HepG2 (cell line): ENCODE results near the gene RRP9. TPM values are rescaled to one million over a fixed set of nuclear protein-coding genes. Genes with fewer than 3 reads are reported as not detected.

Experiments used
- DMAP1 ChIP-seq: IDR thresholded peaks from 2 replicates; pipeline ENCODE4 v1.6.1; 2016
- EED ChIP-seq: sonication (generic); formaldehyde crosslinking; IDR thresholded peaks from 2 replicates; pipeline ENCODE4 v1.5.0; 2020; ENCODE audit warnings: mild to moderate bottlenecking, missing genetic modification reagents
- FOSL1 ChIP-seq: sonication (generic); formaldehyde crosslinking; IDR thresholded peaks from 2 replicates; pipeline ENCODE4 v1.9.0; 2021; ENCODE audit warnings: missing genetic modification reagents, borderline replicate concordance
- GMEB2 ChIP-seq: IDR thresholded peaks from 2 replicates; pipeline ENCODE4 v1.6.1; 2016; ENCODE audit warnings: missing biosample characterization, missing genetic modification reagents, low read depth
- MLLT10 ChIP-seq: sonication (generic); formaldehyde crosslinking; IDR thresholded peaks from 2 replicates; pipeline ENCODE4 v1.4.0; 2020; ENCODE audit warnings: missing genetic modification reagents
- NFYB ChIP-seq: sonication (generic); formaldehyde crosslinking; IDR thresholded peaks from 2 replicates; pipeline ENCODE4 v1.4.0; 2020; ENCODE audit warnings: missing genetic modification reagents
- SMAD1 ChIP-seq: sonication (generic); formaldehyde crosslinking; IDR thresholded peaks from 2 replicates; pipeline ENCODE4 v1.4.0; 2020; ENCODE audit warnings: missing genetic modification reagents, low read depth, mild to moderate bottlenecking, borderline replicate concordance
- ZBTB2 ChIP-seq: sonication (generic); formaldehyde crosslinking; IDR thresholded peaks from 2 replicates; pipeline ENCODE4 v1.8.0; 2022; ENCODE audit warnings: low read depth, missing genetic modification reagents
- ZBTB3 ChIP-seq: sonication (generic); formaldehyde crosslinking; IDR thresholded peaks from 2 replicates; pipeline ENCODE4 v1.4.0; 2020; ENCODE audit warnings: low read depth, mild to moderate bottlenecking, moderate library complexity, missing genetic modification reagents, borderline replicate concordance
- ZNF367 ChIP-seq: sonication (generic); formaldehyde crosslinking; IDR thresholded peaks from 2 replicates; pipeline ENCODE4 v1.4.0; 2020; ENCODE audit warnings: missing genetic modification reagents, borderline replicate concordance
- ZNF501 ChIP-seq: sonication (generic); formaldehyde crosslinking; IDR thresholded peaks from 2 replicates; pipeline ENCODE4 v1.5.1; 2020; ENCODE audit warnings: mild to moderate bottlenecking, moderate library complexity, missing genetic modification reagents
- ZNF549 ChIP-seq: sonication (generic); formaldehyde crosslinking; IDR thresholded peaks from 2 replicates; pipeline ENCODE4 v1.5.0; 2020; ENCODE audit warnings: missing genetic modification reagents
- ZNF687 ChIP-seq: sonication (generic); formaldehyde crosslinking; IDR thresholded peaks from 2 replicates; pipeline ENCODE4 v1.5.1; 2020; ENCODE audit warnings: mild to moderate bottlenecking, missing genetic modification reagents, moderate library complexity
- ZNF709 ChIP-seq: sonication (generic); formaldehyde crosslinking; IDR thresholded peaks from 2 replicates; pipeline ENCODE4 v1.5.0; 2020; ENCODE audit warnings: mild to moderate bottlenecking, missing genetic modification reagents
- ZNF768 ChIP-seq: sonication (generic); formaldehyde crosslinking; IDR thresholded peaks from 2 replicates; pipeline ENCODE4 v1.4.0; 2020; ENCODE audit warnings: missing genetic modification reagents
- ZNF800 ChIP-seq: sonication (generic); formaldehyde crosslinking; IDR thresholded peaks from 2 replicates; pipeline ENCODE4 v1.4.0; 2020; ENCODE audit warnings: missing genetic modification reagents
- polyA plus RNA-seq, 8 experiments: library from polyadenylated mRNA; depleted of rRNA in 3 of 8; stranded (reverse) in 7 of 8; unstranded in 1 of 8; fragments of >200 nt; fragmentation: Illumina TruSeq in 4 of 8; extraction: Trizol in 4 of 8; gene quantifications; 2 replicates each; pipeline versions ENCODE4 v1.2.1 to v1.2.3, GENCODE V29; 2011 to 2016; ENCODE audit warnings: low read depth in 4 of 8, missing spikeins in 1 of 8, mixed read lengths in 1 of 8; ENCODE audit not compliant: insufficient read depth in 1 of 8
- total RNA-seq, 5 experiments: library from RNA; depleted of rRNA; stranded (reverse); fragments of >200 nt; fragmentation: Illumina TruSeq; extraction: Trizol; gene quantifications; 2 replicates each; pipeline ENCODE4 v1.2.3, GENCODE V29; 2016; ENCODE audit warnings: low read depth in 1 of 5
- TF ChIP-seq, protein P1 (sequence below): sonication (generic); formaldehyde crosslinking; conservative IDR thresholded peaks from 2 replicates; pipeline ENCODE4 v1.8.1; 2023; ENCODE audit warnings: missing genetic modification reagents
- TF ChIP-seq, protein P2 (sequence below): sonication (generic); formaldehyde crosslinking; IDR thresholded peaks from 2 replicates; pipeline ENCODE4 v1.4.0; 2020; ENCODE audit warnings: mild to moderate bottlenecking, missing genetic modification reagents

The RRP9 gene
- total and polyA plus RNA-seq, 2 of the 13 experiments (the other 11 are each of a cell fraction or from before 2014, with no cell fraction given) = 14.8 to 44.0 TPM

DNA sequence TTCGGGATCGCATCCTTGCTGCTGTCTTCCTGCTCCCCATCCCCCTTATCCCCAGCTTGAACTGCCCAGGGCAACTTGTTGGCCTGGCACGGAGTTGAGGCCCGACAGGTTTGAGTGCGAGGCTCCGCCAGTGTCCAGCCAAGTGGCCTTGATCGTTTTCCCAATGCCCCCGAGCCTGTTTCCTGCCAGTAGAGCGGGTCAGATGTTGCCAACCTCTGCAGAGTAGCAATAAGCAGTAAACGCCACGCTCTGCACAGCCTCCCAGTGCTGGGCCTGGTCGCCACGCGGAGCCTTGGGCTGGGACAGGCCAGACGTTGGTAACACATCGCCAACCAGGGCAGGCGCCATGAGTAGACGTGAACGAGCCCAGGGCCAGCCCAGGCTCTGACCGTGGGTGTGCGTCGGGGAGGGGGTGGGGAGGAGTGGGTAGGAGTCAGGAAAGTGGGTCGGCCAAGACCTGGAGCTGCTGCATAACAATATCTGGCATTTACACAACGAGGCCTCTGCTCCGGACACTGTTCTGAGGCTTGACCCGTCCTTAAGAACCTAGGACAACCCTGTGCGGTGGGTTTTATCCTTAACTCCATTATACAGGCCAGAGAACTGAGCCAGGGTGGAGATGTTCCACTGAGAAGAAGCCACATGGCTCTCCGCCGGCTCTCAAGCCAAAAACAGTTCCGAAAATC lies 32.7 kb upstream of the RRP9 start (continued):
- no peak for TF ChIP-seq NFYB
- TF ChIP-seq ZNF501 = peak; percentile 32; the same call in 1 of the 2 replicates
- no peak for TF ChIP-seq ZNF768 (CRISPR knock-in tag)
- TF ChIP-seq ZNF367 (CRISPR knock-in tag) = 0 out of 2 replicates have a peak, but pooled peaks have one; percentile 39
- no peak for TF ChIP-seq SMAD1 (CRISPR knock-in tag)
- TF ChIP-seq, protein P1, sequence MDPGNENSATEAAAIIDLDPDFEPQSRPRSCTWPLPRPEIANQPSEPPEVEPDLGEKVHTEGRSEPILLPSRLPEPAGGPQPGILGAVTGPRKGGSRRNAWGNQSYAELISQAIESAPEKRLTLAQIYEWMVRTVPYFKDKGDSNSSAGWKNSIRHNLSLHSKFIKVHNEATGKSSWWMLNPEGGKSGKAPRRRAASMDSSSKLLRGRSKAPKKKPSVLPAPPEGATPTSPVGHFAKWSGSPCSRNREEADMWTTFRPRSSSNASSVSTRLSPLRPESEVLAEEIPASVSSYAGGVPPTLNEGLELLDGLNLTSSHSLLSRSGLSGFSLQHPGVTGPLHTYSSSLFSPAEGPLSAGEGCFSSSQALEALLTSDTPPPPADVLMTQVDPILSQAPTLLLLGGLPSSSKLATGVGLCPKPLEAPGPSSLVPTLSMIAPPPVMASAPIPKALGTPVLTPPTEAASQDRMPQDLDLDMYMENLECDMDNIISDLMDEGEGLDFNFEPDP (CRISPR knock-in tag) = peak; percentile 60; the same call in 1 of the 2 replicates
- no peak for TF ChIP-seq ZNF709
- no peak for TF ChIP-seq MLLT10
- 0 out of 2 replicates have a peak, but pooled peaks have one; percentile 4 for TF ChIP-seq ZBTB2 (CRISPR knock-in tag)
- TF ChIP-seq FOSL1 (CRISPR knock-in tag) = no peak
- TF ChIP-seq ZNF800 = peak; percentile 29; the same call in 1 of the 2 replicates
- no peak for TF ChIP-seq DMAP1
- peak; percentile 50; the same call in 1 of the 2 replicates for TF ChIP-seq ZNF687
- TF ChIP-seq GMEB2 (CRISPR knock-in tag) = no peak
- TF ChIP-seq, protein P2, sequence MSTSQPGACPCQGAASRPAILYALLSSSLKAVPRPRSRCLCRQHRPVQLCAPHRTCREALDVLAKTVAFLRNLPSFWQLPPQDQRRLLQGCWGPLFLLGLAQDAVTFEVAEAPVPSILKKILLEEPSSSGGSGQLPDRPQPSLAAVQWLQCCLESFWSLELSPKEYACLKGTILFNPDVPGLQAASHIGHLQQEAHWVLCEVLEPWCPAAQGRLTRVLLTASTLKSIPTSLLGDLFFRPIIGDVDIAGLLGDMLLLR (CRISPR knock-in tag) = peak; percentile 7; the same call in 1 of the 2 replicates
- TF ChIP-seq ZNF549 (CRISPR knock-in tag) = no peak
- TF ChIP-seq ZBTB3 (CRISPR knock-in tag) = no peak
- no peak for TF ChIP-seq EED (CRISPR knock-in tag)
